WI38 (cell line): ENCODE measurements around the gene FAM177A1.

Experiments used
- H3K4me3 ChIP-seq: 2 replicates; pipeline ENCODE4 v1.5.1; 2011; ENCODE audit warnings: low read depth, mild to moderate bottlenecking, control low read depth, low read length
- TF ChIP-seq, protein P1 (sequence below): IDR thresholded peaks from 2 replicates; pipeline ENCODE4 v1.5.1; 2012; ENCODE audit warnings: low read depth, mild to moderate bottlenecking, control low read depth, low read length

The FAM177A1 gene

DNA sequence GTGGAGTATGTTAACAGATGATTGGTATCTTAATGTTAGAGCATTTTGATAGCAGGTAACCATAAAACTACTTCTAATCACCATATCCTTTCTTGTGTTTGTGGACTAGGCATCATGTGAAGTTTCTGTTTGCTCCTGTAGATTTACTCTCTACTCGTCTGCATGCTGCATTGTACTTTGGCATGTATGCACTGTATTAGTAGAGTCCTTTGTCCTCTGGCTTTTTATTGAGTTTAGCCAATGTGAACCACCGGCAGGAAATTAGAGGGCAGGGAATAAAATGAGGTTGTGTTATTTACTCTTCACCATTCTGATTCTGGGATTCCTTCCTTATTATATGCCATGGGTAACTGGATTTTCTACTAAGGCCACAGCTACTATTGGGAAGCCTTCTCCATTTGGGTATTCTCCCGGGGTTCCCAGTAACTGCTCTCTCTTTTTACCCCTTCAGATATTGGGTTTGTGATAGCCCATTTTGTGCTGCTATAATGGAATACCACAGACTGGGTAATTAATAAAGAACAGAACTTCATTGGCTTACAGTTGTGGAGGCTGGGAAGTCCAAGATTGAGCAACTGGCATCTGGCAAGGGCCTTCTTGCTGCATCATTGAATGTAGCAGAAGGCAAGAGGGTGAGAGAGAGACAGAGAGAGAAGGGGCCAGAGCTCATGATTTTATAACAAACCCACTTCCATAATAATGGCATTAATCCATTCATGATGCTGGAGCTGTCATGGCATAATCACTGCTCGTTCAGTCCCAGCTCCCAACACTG is 22.4 kb downstream of the FAM177A1 start:
- TF ChIP-seq, protein P1, sequence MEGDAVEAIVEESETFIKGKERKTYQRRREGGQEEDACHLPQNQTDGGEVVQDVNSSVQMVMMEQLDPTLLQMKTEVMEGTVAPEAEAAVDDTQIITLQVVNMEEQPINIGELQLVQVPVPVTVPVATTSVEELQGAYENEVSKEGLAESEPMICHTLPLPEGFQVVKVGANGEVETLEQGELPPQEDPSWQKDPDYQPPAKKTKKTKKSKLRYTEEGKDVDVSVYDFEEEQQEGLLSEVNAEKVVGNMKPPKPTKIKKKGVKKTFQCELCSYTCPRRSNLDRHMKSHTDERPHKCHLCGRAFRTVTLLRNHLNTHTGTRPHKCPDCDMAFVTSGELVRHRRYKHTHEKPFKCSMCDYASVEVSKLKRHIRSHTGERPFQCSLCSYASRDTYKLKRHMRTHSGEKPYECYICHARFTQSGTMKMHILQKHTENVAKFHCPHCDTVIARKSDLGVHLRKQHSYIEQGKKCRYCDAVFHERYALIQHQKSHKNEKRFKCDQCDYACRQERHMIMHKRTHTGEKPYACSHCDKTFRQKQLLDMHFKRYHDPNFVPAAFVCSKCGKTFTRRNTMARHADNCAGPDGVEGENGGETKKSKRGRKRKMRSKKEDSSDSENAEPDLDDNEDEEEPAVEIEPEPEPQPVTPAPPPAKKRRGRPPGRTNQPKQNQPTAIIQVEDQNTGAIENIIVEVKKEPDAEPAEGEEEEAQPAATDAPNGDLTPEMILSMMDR, result no peak
- no peak overlapping the region for H3K4me3 ChIP-seq

DNA sequence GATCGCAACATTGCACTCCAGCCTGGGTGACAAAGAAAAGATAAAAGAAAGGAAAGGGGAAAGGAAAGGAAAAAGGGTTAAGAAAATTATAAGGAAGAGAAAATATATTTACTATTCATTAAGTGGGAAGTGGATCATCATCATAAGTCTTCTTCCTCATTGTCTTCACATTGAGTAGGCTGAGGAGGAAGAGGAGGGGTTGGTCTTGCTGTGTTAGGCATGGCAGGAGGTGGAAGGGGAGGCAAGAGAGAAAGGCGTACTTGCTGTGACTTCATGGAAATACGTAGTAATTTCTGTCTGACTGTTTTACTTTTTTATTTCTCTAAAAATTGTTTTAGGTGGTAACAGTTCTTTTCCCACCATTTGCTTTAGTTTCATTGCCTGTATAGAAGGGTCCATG is 26.2 kb downstream of the FAM177A1 start:
- TF ChIP-seq, protein P1, result no peak
- no peak overlapping the region for H3K4me3 ChIP-seq

DNA sequence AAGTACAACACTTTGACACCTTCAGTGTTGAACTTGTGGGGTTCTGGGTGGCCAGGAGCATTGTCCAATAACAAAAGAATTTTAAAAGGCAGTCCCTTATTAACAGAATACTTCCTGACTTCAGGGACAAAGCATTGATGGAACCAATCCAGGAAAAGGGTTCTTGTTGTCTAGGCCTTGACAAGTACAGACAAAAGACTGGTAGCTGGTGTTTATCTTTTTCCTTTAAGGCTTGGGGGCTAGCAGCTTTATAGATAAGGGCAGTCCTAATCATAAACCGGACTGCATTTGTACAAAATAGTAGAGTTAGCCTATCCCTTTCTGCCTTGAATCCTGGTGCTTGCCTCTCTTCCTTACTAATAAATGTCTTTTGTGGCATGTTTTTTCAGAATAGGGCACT is 27.4 kb downstream of the FAM177A1 start:
- H3K4me3 ChIP-seq, result no peak overlapping the region
- TF ChIP-seq, protein P1, result no peak

DNA sequence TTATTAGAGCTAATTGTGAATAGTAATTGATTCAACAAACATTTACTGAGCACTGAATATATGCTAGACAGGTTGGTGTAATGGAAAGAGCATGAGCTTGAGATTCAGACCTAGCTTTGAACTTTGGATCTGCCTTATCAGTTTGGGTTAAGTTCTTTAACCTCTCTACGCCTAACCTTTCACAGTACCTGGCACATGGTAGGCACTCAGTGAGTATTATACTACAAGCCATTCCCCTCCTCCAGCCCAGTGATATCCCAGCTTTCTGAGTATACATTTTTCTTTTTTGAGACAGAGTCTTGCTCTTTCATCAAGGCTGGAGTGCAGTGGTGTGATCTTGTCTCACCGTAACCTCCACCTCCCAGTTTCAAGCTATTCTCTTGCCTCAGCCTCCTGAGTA is 32.0 kb downstream of the FAM177A1 start:
- H3K4me3 ChIP-seq, result no peak overlapping the region
- TF ChIP-seq, protein P1, result no peak

DNA sequence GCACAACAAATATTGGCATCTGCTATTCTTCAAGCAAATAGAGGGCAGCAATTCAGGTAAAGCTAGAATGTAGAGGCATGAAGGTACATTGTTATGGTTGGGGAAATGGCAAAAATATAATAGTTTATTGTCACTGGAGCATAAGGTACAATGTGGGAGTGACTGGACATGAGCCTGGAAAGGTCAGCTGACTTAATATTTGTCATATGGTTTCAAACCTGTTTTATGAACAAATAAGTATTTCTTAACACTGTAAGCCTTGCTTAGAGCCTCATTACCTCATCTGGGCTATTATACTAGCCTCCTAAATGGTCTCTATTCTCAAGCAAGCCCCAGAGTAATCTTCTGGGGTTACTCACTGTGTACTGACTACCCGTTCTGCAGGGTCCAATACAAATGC is 33.7 kb downstream of the FAM177A1 start:
- no peak overlapping the region for H3K4me3 ChIP-seq
- TF ChIP-seq, protein P1, result no peak

DNA sequence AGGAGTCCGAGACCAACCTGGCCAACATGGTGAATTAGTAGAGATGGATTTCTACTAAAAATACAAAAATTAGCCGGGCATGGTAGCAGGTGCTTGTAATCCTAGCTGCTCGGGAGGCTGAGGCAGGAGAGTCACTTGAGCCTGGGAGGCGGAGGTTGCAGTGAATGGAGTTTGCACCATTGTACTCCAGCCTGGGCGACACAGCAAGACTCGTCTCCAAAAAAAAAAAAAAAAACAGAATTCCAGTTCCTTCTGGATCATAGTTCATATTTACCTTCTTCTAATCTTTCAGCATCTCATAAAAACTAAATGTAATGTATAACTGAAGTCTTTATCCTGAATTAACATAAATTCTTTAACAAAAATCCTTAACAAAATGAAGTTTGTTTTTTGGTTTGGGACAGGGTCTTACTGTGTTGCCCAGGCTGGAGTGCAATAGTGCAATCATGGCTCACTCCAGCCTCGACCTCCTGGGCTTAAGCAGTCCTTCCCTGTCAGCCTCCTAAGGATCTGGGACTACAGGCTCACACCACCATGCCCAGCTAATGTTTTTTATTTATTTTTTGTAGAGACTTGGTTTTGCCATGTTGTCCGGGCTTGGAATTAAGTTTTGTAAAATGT is 37.6 kb downstream of the FAM177A1 start:
- H3K4me3 ChIP-seq, result no peak overlapping the region
- TF ChIP-seq, protein P1, result no peak

DNA sequence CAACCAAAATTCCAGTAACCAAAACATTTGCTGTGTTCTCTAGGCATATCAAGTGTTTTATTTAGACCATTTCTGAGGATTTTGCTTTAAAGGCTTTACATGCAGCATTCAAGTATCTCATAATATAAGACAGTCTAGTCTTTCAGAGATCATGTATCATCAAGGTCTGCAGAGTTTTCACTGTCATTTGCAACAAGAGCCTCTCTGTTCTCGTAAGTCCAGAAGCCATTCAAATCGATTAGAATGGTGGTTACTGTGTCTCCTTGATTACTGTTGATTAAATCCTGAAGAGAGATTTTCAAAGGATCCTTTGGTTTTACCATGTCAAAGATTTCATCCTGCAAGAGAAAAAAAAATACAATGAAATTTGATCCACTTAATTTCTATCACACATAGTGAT is 39.4 kb downstream of the FAM177A1 start:
- TF ChIP-seq, protein P1, result no peak
- no peak overlapping the region for H3K4me3 ChIP-seq
